Activated T-helper 1 cell treated with Interleukin-2 at 50 U/mL for 16 hours (primary cell): ENCODE data around the gene BTBD7.

Experiments used
- DNase-seq: peaks from one replicate; pipeline ENCODE4 v3.0.0-alpha.2; 2020; ENCODE audit warnings: low read depth

The BTBD7 gene

GRCh38 chr14:93302688-93303581 lies 29.9 kb downstream of the BTBD7 start:
- DNase-seq = no peak

GRCh38 chr14:93301821-93302447 lies 30.9 kb downstream of the BTBD7 start:
- no peak for DNase-seq

GRCh38 chr14:93299866-93300265 lies 33.0 kb downstream of the BTBD7 start:
- no peak for DNase-seq

- no peak for DNase-seq
These were observed 33.4 kb downstream of the BTBD7 start for GRCh38 chr14:93299416-93299815.

- DNase-seq = no peak
These were observed 37.2 kb downstream of the BTBD7 start for GRCh38 chr14:93295541-93296220.

GRCh38 chr14:93286212-93286890 lies 46.5 kb downstream of the BTBD7 start:
- DNase-seq = no peak

GRCh38 chr14:93285044-93285443 lies 47.8 kb downstream of the BTBD7 start:
- DNase-seq = no peak

GRCh38 chr14:93281937-93282336 lies 50.9 kb downstream of the BTBD7 start:
- no peak for DNase-seq

- DNase-seq = no peak
These were observed 52.1 kb downstream of the BTBD7 start for GRCh38 chr14:93280743-93281142.

GRCh38 chr14:93276031-93276716 lies 56.7 kb downstream of the BTBD7 start:
- DNase-seq = no peak

- DNase-seq = no peak
These were observed 58.6 kb downstream of the BTBD7 start for GRCh38 chr14:93274055-93274806.

- DNase-seq = no peak
These were observed 61.7 kb downstream of the BTBD7 start for GRCh38 chr14:93271111-93271510.

- no peak for DNase-seq
These were observed 63.3 kb downstream of the BTBD7 start for GRCh38 chr14:93269341-93270068.

- DNase-seq = no peak
These were observed 64.4 kb downstream of the BTBD7 start for GRCh38 chr14:93268406-93268805.

GRCh38 chr14:93267149-93267711 lies 65.6 kb downstream of the BTBD7 start:
- no peak for DNase-seq

GRCh38 chr14:93266127-93266526 lies 66.7 kb downstream of the BTBD7 start:
- no peak for DNase-seq

GRCh38 chr14:93263416-93263815 lies 69.4 kb downstream of the BTBD7 start:
- no peak for DNase-seq

GRCh38 chr14:93262446-93262845 lies 70.4 kb downstream of the BTBD7 start:
- no peak for DNase-seq

- no peak for DNase-seq
These were observed 83.6 kb downstream of the BTBD7 start for GRCh38 chr14:93249128-93249831.
